Activated CD4-positive, alpha-beta T cell treated with anti-CD3 and anti-CD28 coated beads for 24 hours (primary cell): ENCODE results near the gene PKP1.

Experiments used
- DNase-seq, 2 donors: peaks; one replicate each; pipeline ENCODE4 v3.0.0-alpha.2; 2020; ENCODE audit warnings: low read depth in 2 of 2

The PKP1 gene

DNA sequence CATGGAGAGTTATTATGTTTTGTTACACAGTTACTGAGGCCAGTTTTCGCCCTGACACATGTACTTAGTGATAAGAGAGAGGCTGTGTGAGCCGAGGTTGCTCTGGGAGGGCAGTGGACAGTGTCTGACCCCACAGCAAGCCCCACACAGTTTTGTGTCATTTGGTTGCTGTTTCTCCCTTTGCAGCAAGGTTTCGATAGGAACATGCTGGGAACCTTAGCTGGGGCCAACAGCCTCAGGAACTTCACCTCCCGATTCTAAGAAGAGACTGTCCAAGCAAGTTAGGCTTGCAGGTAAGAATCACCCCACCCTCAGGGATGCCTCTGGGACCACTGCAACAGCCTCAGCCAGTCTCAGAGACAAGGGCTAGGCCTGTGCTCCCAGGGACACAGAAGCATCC lies 45.3 kb downstream of the PKP1 start:
- DNase-seq: no peak

DNA sequence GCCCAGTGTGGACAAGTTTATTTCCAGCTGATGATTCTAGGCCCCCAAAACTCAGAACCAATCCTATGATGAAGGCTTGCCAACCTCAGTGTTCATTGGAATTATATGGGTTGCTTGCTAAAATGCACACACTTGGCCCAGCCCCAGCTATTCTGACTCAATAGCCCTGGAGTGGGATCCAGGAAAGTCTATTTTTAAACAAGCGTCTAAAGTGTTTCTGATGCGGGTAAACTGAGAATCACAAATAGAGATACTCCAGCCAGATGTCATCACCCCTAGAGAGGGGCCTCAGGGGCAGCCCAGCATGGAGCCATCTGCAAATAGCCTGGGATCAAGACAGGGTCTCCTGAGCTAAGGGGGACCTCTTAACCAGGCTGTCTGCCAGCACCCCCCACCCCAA lies 46.0 kb downstream of the PKP1 start:
- no peak for DNase-seq

DNA sequence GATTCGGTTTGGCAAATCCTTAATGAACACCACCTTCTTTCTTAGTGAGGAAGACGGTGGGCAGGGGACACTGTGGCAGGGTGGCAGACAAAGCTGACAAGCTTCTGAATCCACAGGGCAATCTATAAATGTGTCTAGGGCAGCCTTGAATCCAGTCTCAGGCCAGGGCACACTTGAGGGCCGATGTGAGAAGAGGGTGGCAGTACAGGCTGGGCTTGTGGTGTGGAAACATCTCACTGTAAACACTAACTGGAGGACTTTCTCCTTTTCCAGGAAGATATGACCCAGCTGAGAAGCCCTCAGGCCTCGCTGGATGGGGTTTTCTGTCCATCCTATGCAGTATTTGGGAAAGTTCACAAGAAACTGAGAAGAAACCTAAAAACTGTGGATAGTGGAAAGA lies 46.5 kb downstream of the PKP1 start:
- no peak for DNase-seq

DNA sequence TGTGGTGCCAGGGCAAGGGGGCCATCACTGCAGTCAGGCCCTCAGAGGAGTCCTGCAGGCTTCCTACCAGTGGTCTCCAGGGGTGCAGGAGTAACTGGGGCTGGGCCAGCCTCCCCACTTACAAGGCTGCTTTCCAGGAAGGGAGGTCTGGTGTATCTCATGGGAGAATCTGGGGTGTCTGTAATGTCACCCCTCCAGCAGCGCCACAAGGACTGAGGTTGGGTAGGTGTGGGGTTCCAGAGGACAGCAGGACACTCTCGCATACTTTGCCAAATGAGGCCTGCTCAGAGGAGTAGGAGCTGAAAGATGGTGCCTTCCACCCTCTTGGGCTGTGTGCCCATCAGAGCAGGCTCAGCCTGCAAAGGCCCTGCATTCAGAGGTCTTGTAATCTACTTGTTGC lies 47.2 kb downstream of the PKP1 start:
- DNase-seq: no peak

DNA sequence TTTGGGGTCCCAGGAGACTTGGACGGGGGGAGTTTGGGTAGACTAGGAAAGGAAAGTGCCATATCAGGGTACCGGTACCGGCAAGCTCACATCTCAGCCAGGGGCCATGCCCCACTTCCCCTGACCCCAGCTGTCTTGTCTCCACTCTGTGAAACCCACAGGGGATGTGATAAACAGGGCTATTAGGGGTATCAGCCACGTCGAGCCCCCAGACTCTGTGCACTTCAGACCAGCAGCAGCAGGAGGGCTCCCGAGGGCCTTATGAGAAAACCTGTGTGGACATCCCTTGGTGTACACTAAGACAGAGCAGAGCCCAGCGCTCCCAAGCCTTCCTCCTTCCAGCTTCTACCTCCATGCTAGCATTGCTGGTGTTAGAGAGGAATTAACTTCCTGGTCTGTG lies 47.9 kb downstream of the PKP1 start:
- DNase-seq: no peak

- DNase-seq: no peak
These were observed 48.7 kb downstream of the PKP1 start for GRCh38 chr1:201332021-201332420.

DNA sequence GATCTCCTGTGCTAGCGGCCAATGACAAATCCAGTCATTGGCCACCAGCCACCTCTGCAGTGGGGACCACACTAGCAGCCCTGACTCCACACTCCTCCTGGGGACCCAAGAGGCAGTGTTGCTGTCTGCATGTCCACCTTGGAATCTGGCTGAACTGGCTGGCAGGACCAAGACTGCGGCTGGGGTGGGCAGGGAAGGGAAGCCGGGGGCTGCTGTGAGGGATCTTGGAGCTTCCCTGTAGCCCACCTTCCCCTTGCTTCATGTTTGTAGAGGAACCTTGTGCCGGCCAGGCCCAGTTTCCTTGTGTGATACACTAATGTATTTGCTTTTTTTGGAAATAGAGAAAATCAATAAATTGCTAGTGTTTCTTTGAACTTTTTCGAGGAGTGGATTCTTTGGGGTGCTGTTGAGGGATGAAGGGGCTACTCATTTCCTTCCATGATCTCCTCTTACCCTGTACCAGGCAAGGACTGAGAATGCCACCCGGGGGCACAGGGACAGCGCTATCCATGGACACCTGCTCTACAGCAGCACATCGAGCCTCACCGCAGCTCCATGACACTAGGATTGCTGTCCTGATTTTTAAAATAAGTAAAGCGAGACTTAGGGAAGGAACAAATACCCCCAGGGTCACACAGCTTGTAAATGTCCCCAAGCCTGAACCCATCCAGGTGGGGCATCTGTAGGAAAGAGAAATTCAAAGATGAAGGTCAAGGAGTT lies 49.5 kb downstream of the PKP1 start:
- no peak for DNase-seq

DNA sequence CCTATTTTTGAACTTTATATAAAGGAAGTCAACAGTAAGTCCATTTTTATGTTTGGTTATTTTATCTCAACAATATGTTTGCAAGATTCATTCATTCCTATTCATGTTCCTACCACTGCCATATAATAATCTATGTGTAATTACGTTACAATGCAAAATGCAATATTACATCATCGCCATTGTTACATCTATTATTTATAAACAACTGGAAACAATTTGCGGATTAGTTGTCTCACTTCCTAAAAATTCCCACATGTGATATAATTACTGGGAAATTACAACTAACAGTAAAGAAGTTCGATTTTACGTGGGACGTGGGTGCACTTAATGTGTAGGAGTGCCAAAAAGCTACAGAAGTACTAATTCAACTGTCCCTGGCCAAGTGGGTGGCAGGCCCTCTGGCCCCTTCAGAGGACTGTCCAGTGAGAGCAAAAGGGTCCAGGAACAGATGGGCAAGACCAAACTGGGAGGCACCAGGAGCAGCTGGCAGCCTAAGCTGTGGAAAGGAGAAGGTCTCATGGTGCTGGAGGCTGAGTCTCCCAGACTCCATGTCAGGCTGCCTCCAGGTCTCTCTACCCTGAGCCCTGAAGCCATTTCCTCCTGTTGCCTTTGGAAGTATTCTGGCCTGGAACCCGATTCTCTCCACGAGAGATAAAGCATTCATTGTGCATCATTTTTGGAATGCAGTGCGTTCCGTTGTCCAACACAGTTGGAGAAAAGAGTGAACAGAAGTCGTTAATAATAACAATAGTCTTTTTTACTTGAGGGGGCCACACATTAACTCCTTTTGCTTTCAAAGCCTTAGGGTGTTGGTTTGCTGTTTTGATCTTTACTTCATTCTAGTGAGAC lies 51.2 kb downstream of the PKP1 start:
- DNase-seq: no peak

- no peak for DNase-seq
These were observed 52.0 kb downstream of the PKP1 start for GRCh38 chr1:201335174-201335870.

DNA sequence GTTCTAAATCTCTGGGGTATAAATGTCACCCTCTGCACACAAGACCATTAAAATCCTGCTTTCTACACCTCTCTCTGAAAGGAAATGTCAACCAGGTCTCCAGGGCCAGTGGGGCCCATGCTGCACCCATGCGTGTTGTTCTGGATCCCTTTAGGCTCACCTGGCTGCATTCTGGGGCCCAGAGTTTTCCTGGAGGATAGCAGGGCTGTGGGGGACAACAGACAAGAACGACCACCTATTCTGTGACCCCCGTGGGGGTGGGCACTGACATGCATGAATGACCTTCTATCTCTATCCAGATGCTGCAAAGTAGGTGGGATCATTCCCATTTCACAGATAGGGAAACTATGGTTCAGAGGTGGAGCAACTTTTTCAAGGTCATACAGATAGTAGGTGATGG lies 52.6 kb downstream of the PKP1 start:
- DNase-seq: no peak

GRCh38 chr1:201336711-201337450 lies 53.6 kb downstream of the PKP1 start:
- DNase-seq: no peak

- DNase-seq: no peak
These were observed 58.1 kb downstream of the PKP1 start for GRCh38 chr1:201341377-201341776.

- DNase-seq: no peak
These were observed 61.1 kb downstream of the PKP1 start for GRCh38 chr1:201344206-201345080.

DNA sequence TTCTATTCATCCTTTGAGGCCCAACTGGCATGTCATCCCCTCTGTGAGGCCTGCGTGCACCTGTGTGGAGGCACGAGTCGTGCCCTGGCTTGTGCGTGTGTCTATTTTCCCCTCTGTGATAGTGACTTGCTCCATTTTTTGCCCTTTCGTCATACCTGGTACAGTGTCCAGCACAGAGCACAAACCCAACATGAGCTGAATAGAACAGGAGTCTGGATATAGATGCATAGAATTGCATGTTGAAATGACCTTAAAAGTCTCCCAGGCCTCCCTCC lies 61.7 kb downstream of the PKP1 start:
- no peak for DNase-seq

DNA sequence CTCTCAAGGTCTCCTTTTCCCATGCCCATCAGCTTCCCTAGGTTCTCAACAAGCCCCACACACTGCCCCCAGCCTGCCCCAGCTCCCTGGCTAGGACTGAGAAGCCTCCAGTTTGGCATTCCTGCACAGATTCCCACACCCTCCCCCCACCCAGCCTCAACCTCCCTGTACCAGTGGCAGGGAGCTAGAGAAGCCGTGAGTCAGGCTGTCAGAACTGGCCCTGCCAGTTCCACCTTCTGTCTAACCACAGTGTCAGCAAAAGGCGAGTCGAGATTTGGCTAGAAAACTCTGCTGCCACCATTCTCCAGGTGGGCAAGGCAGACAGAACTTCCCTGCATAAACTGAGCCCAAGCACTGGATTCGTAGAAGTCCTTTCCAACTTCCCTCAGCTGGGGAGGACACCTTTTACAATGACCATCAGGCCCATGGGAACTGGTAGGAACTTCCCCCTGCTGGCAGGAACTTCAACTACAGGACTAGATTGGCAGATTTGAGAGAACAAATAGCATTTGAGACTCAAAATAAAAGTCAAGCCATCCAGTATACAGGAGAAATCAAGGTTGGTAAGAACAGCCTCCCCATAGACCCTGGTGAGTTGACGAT lies 63.1 kb downstream of the PKP1 start:
- no peak for DNase-seq

DNA sequence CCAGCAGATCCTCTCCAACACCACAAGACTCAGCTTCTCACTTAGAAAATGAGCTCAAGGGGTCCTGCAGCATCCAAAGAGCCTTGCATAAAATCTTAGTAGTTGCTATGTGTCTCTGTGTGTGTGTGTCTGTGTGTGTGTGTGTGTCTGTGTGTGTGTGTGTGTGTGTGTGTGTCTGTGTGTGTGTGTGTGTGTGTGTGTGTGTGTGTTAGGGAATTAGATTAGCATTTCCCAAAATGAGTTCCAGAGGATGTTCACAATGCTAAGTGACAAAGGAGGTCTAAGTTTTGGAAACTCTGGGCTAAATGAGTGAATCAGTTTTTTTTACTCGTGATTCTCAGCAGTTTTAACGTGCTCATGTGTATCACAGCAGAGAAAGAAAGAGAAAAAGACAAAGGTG lies 63.7 kb downstream of the PKP1 start:
- no peak for DNase-seq

GRCh38 chr1:201347498-201348210 lies 64.3 kb downstream of the PKP1 start:
- DNase-seq: no peak

DNA sequence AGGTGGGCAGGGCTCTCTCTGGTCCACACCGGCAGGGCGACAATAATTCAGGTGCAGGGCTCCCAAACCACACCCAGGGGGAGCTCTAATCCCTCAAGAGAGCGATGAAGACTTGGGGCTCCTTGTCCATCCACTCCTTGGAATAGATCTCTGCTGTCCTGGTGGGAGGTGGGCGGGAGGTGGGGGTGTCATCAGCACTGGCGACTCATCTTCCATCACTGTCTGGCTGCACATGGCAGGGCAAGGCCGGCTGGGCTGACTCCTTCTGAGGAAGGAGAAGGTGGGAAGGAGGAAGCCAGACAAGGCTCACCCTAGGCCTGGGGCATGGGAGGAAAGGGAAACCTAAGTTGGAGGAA lies 64.9 kb downstream of the PKP1 start:
- no peak for DNase-seq

DNA sequence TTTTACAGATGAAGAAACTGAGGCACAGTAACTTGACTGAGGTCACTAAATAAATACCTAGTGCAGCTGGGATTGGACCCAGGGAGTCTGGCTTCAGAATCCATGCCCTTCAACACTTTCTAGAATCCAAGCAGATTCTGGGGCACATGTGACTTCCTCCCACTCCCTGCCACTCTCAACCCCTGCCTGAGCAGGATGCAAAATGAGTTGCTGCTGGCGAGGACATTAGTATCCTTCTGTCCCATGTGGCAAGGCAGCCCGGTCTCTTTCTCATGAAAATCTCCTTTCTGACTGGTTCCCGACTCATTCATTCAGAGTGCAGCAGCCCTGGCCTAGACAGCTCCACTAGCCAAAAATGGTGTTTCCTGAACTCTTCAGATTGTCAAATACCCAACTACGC lies 65.8 kb downstream of the PKP1 start:
- no peak for DNase-seq

GRCh38 chr1:201350361-201350725 lies 67.0 kb downstream of the PKP1 start:
- DNase-seq: no peak
